ENCODE results near the gene BMPR1A.
"Not testable (repeated sequence)": the region's sequence is repeated elsewhere in the genome, so short reads cannot be mapped to it uniquely, and the experiment has no call there.

The BMPR1A gene

GRCh38 chr10:86937502-86938154 is 181.2 kb downstream of the BMPR1A start:
- H3K27me3 ChIP-seq (ENCODE audit: control insufficient read depth, insufficient read depth, low read length): no peaks in the 10 kb centered on the region
- H3K9ac ChIP-seq (ENCODE audit: low read depth, low read length): no peak overlapping the region
- H3K4me2 ChIP-seq (ENCODE audit: low read length): no peak overlapping the region
- no peak overlapping the region for H3K4me3 ChIP-seq (ENCODE audit: low read length)
- H3K36me3 ChIP-seq (ENCODE audit: insufficient read depth, low read length): no peaks in the 10 kb centered on the region
- H3K4me1 ChIP-seq (ENCODE audit: control insufficient read depth, insufficient read depth, low read length): peaks cover 11% of the 10 kb centered on the region
- H3K9me3 ChIP-seq (replicated peaks; ENCODE audit: low read length): no peaks in the 10 kb centered on the region

DNA sequence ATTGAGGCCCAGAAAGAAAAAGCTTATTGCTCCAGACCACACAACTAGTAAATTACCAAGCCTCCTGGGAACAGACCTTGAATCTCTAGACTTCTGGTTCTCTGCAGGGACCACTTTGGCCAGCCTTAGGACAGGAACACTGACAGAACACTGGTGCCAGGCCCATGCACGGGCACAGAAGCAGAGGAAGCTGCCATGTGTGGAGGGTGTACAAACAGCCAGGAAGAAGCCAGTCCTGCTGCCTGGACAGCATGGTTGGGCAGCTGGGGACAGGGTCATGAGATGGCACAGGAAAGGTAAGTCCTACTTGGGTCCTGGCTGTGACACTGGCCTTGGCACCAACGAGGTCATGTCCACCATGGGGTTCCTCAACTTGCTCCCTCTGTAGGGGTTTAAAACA is 181.8 kb downstream of the BMPR1A start:
- Histone ChIP-seq H3K4me2 (ENCODE audit: low read length) (no peak overlapping the region), H3K36me3 (ENCODE audit: insufficient read depth, low read length) (no peaks in the 10 kb centered on the region), H3K4me1 (ENCODE audit: control insufficient read depth, insufficient read depth, low read length) (peaks cover 11% of the 10 kb centered on the region), H3K9me3 (replicated peaks; ENCODE audit: low read length) (no peaks in the 10 kb centered on the region), H3K27me3 (ENCODE audit: control insufficient read depth, insufficient read depth, low read length) (no peaks in the 10 kb centered on the region), H3K4me3 (ENCODE audit: low read length) (no peak overlapping the region), H3K9ac (ENCODE audit: low read depth, low read length) (no peak overlapping the region)

DNA sequence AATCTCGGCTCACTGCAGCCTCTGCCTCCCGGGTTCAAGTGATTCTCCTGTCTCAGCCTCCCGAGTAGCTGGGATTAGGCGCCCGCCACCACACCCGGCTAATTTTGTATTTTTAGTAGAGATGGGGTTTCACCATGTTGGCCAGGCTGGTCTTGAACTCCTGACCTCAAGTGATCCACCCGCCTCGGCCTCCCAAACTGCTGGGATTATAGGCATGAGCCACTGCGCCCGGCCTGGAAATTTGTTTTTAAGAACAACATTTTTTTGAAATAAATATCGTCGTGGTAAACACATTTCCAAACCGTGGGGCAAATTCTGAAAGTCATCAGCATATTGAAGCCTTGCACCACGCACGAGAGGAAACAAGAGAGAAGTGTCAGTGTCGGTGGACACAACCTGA is 183.7 kb downstream of the BMPR1A start:
- H3K9ac ChIP-seq (ENCODE audit: low read depth, low read length); H3K9me3 ChIP-seq (replicated peaks; ENCODE audit: low read length); H3K4me2 ChIP-seq (ENCODE audit: low read length); H3K4me3 ChIP-seq (ENCODE audit: low read length); H3K36me3 ChIP-seq (ENCODE audit: insufficient read depth, low read length); H3K27me3 ChIP-seq (ENCODE audit: control insufficient read depth, insufficient read depth, low read length): not testable (repeated sequence)
- H3K4me1 ChIP-seq (ENCODE audit: control insufficient read depth, insufficient read depth, low read length): peaks cover 11% of the 10 kb centered on the region

DNA sequence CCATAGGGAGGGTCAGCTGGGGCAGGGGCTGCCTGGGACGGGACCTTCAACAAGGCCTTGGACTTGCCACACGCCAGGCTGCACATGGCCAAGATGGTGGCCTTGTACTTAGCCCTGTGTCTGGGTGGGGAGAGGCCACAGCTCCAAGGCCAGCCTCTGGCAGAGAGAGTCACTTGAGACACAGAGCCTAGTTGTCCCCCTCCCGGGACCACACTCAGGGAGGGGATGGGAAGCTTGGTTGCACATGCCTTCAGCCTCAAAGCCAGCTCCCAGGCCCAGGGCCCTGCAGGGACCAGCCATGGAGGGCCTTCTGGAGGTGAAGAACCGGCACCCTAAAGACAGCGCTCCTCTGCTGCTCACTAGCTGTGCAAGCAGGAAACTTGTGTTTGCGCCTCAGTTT is 184.3 kb downstream of the BMPR1A start:
- Histone ChIP-seq H3K9ac (ENCODE audit: low read depth, low read length) (no peak overlapping the region), H3K4me2 (ENCODE audit: low read length) (no peak overlapping the region), H3K4me1 (ENCODE audit: control insufficient read depth, insufficient read depth, low read length) (peaks cover 11% of the 10 kb centered on the region), H3K4me3 (ENCODE audit: low read length) (no peak overlapping the region), H3K9me3 (replicated peaks; ENCODE audit: low read length) (no peaks in the 10 kb centered on the region), H3K27me3 (ENCODE audit: control insufficient read depth, insufficient read depth, low read length) (no peaks in the 10 kb centered on the region), H3K36me3 (ENCODE audit: insufficient read depth, low read length) (no peaks in the 10 kb centered on the region)

GRCh38 chr10:86941426-86941825 is 185.0 kb downstream of the BMPR1A start:
- Histone ChIP-seq H3K4me1 (ENCODE audit: control insufficient read depth, insufficient read depth, low read length) (peaks cover 11% of the 10 kb centered on the region), H3K9ac (ENCODE audit: low read depth, low read length) (no peak overlapping the region), H3K4me2 (ENCODE audit: low read length) (no peak overlapping the region), H3K4me3 (ENCODE audit: low read length) (no peak overlapping the region), H3K9me3 (replicated peaks; ENCODE audit: low read length) (no peaks in the 10 kb centered on the region), H3K27me3 (ENCODE audit: control insufficient read depth, insufficient read depth, low read length) (peaks cover 3% of the 10 kb centered on the region), H3K36me3 (ENCODE audit: insufficient read depth, low read length) (no peaks in the 10 kb centered on the region)

DNA sequence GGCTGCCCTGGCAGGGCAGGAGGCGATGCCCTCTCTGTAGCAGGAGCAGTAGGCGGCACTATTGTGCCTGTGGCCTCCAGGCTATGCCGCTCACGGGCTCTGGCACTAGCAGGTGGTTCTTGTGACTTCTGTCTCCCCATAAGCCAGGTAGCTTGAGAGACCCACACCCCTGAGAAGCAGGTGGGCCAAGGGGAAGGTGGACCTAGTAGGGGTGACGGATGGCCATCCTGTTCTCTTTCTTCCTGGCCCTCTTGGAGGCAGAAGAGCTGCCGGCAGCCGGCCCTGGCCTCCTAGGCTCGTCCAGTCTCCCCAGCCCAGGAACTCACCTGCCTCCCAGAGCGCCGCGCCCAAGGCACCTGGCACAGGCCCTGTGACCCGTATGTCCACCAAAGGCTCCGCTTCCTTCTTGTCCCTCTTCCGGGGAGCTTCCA is 185.6 kb downstream of the BMPR1A start:
- H3K4me2 ChIP-seq (ENCODE audit: low read length): no peak overlapping the region
- H3K4me1 ChIP-seq (ENCODE audit: control insufficient read depth, insufficient read depth, low read length): peaks cover 5% of the 10 kb centered on the region
- H3K4me3 ChIP-seq (ENCODE audit: low read length): no peak overlapping the region
- H3K27me3 ChIP-seq (ENCODE audit: control insufficient read depth, insufficient read depth, low read length): peaks cover 9% of the 10 kb centered on the region
- H3K9ac ChIP-seq (ENCODE audit: low read depth, low read length): no peak overlapping the region
- H3K36me3 ChIP-seq (ENCODE audit: insufficient read depth, low read length): no peaks in the 10 kb centered on the region
- H3K9me3 ChIP-seq (replicated peaks; ENCODE audit: low read length): no peaks in the 10 kb centered on the region

GRCh38 chr10:86942441-86943315 is 186.3 kb downstream of the BMPR1A start:
- Histone ChIP-seq H3K4me3 (ENCODE audit: low read length) (no peak overlapping the region), H3K36me3 (ENCODE audit: insufficient read depth, low read length) (no peaks in the 10 kb centered on the region), H3K4me1 (ENCODE audit: control insufficient read depth, insufficient read depth, low read length) (peaks cover 4% of the 10 kb centered on the region), H3K4me2 (ENCODE audit: low read length) (no peak overlapping the region), H3K27me3 (ENCODE audit: control insufficient read depth, insufficient read depth, low read length) (peaks cover 9% of the 10 kb centered on the region), H3K9ac (ENCODE audit: low read depth, low read length) (no peak overlapping the region), H3K9me3 (replicated peaks; ENCODE audit: low read length) (no peaks in the 10 kb centered on the region)

DNA sequence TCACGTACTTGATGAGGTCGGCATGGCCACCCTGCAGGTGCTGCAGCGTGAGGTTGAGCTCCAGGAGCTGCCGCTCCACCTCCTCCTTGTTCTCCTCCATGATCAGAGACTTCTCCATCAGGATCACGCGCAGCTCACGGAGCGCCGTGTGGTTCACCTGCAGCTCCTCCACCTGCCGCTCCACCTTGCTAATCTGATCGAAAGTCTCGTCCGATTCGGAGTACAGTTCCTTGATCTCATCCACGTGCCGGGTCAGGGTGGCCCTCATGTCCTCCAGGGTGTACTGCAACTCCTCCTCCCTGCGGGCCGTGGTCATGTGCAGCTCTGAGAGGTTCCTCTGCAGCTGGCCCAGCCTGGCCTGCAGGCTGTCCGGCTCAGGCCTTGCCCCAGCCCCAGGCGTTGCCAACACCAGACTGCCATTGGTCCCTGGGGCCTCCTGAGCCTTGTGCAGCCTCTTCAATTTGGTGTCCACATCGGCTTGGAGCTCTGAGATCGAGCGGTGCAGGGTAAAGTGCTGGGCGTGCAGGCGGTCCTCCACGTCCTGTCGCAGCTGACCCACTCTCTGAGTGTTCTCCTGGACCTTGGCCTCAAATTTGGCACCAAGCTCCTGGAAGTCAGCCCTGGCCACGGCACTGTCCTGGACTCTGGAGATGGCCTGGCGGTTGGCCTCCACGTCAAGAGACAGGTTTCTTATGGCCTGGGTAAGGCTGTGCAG is 187.1 kb downstream of the BMPR1A start:
- no peak overlapping the region for H3K4me2 ChIP-seq (ENCODE audit: low read length)
- H3K36me3 ChIP-seq (ENCODE audit: insufficient read depth, low read length): no peaks in the 10 kb centered on the region
- H3K9me3 ChIP-seq (replicated peaks; ENCODE audit: low read length): no peaks in the 10 kb centered on the region
- H3K27me3 ChIP-seq (ENCODE audit: control insufficient read depth, insufficient read depth, low read length): peaks cover 9% of the 10 kb centered on the region
- H3K9ac ChIP-seq (ENCODE audit: low read depth, low read length): no peak overlapping the region
- no peak overlapping the region for H3K4me3 ChIP-seq (ENCODE audit: low read length)
- peaks cover 4% of the 10 kb centered on the region for H3K4me1 ChIP-seq (ENCODE audit: control insufficient read depth, insufficient read depth, low read length)

GRCh38 chr10:86944031-86944419 is 187.6 kb downstream of the BMPR1A start:
- Histone ChIP-seq H3K4me3 (ENCODE audit: low read length) (no peak overlapping the region), H3K9ac (ENCODE audit: low read depth, low read length) (no peak overlapping the region), H3K4me1 (ENCODE audit: control insufficient read depth, insufficient read depth, low read length) (peaks cover 4% of the 10 kb centered on the region), H3K27me3 (ENCODE audit: control insufficient read depth, insufficient read depth, low read length) (peaks cover 9% of the 10 kb centered on the region), H3K4me2 (ENCODE audit: low read length) (no peak overlapping the region), H3K9me3 (replicated peaks; ENCODE audit: low read length) (no peaks in the 10 kb centered on the region), H3K36me3 (ENCODE audit: insufficient read depth, low read length) (no peaks in the 10 kb centered on the region)

DNA sequence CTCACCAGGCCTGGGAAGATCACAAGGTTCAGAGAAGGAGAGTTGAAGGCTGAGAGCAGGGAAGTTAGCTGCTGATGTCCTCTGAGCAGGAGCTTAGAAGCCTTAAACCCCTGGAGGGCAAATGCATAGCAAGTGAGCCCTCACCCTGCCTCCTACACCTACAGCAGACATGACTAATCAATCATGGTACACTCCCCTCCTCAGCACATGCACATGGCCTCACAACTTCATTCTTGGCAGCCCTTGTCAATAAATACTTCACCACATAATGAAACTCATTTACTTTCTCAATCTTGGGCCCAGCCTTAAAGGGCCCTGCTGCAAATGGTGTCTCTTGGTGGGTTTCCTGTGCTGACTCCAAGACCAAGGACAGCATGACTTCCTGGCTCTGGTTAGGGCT is 188.1 kb downstream of the BMPR1A start:
- H3K4me2 ChIP-seq (ENCODE audit: low read length): no peak overlapping the region
- H3K9ac ChIP-seq (ENCODE audit: low read depth, low read length): no peak overlapping the region
- peaks cover 3% of the 10 kb centered on the region for H3K4me1 ChIP-seq (ENCODE audit: control insufficient read depth, insufficient read depth, low read length)
- no peak overlapping the region for H3K4me3 ChIP-seq (ENCODE audit: low read length)
- H3K36me3 ChIP-seq (ENCODE audit: insufficient read depth, low read length): no peaks in the 10 kb centered on the region
- no peaks in the 10 kb centered on the region for H3K9me3 ChIP-seq (replicated peaks; ENCODE audit: low read length)
- H3K27me3 ChIP-seq (ENCODE audit: control insufficient read depth, insufficient read depth, low read length): peaks cover 9% of the 10 kb centered on the region

GRCh38 chr10:86944907-86945306 is 188.5 kb downstream of the BMPR1A start:
- peaks cover 9% of the 10 kb centered on the region for H3K27me3 ChIP-seq (ENCODE audit: control insufficient read depth, insufficient read depth, low read length)
- no peaks in the 10 kb centered on the region for H3K4me1 ChIP-seq (ENCODE audit: control insufficient read depth, insufficient read depth, low read length)
- no peak overlapping the region for H3K4me3 ChIP-seq (ENCODE audit: low read length)
- H3K9ac ChIP-seq (ENCODE audit: low read depth, low read length): no peak overlapping the region
- H3K9me3 ChIP-seq (replicated peaks; ENCODE audit: low read length): no peaks in the 10 kb centered on the region
- H3K4me2 ChIP-seq (ENCODE audit: low read length): no peak overlapping the region
- H3K36me3 ChIP-seq (ENCODE audit: insufficient read depth, low read length): no peaks in the 10 kb centered on the region
